Measurements from ENCODE around the gene B3GNT3. TPM values are rescaled to one million over a fixed set of nuclear protein-coding genes. Genes with fewer than 3 reads are reported as not detected.

Gene B3GNT3
- total and polyA plus RNA-seq, 9 of the 15 experiments (the other 6 are each of a cell fraction or from before 2014, with no cell fraction given) = 0.06 to 0.11 (median 0.07) TPM; not detected in 6

DNA sequence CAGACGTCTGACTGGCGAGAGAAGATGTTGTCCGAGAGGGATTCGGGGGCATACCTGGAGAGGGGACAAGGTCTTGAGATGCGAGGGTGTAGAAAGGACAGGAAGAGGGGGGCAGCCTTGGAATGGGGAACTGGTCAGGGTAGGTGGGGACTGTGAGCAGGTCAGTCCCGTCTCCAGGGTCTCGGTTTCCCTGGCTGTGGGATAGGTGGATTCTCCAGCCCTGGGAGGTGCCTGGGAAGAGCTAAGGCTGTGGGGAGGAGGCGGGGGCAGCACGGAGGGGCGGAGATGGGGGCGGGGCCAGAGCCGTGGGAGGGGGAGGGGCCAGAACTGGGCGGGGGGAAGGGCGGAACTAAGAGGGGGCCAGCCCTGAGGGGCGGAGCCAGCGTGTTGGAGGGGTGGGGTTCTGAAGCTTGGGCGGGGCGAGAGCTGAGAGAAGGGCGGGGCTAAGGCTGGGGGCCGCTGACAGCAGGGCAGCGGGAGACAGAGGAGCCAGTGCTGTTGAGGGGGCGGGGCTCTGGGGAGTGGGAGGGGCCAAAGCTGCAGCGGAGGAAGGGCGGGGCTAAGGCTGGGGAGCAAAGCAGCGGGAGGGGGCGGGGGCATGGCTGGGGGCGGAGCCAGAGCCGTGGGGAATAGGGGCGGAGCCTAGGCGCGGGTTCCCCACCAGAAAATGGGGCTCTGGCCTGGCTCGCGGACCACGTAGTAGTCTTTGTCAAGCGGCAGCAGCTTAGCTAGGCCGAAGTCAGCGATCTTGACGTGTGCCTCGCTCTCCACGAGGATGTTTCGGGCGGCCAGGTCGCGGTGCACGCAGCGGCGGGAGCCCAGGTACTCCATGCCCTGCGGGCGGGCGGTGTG is 35.9 kb downstream of the B3GNT3 start (continued):
- TF ChIP-seq, protein P1, sequence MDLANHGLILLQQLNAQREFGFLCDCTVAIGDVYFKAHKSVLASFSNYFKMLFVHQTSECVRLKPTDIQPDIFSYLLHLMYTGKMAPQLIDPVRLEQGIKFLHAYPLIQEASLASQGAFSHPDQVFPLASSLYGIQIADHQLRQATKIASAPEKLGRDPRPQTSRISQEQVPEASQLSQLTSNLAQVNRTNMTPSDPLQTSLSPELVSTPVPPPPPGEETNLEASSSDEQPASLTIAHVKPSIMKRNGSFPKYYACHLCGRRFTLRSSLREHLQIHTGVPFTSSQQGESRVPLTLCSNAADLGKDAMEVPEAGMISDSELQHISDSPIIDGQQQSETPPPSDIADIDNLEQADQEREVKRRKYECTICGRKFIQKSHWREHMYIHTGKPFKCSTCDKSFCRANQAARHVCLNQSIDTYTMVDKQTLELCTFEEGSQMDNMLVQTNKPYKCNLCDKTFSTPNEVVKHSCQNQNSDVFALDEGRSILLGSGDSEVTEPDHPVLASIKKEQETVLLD (IDR thresholded peaks at IDR 0.05) = no peak
- TF ChIP-seq RB1 (IDR thresholded peaks at IDR 0.05; ENCODE audit: low read depth) = no peak
- TF ChIP-seq, protein P2, sequence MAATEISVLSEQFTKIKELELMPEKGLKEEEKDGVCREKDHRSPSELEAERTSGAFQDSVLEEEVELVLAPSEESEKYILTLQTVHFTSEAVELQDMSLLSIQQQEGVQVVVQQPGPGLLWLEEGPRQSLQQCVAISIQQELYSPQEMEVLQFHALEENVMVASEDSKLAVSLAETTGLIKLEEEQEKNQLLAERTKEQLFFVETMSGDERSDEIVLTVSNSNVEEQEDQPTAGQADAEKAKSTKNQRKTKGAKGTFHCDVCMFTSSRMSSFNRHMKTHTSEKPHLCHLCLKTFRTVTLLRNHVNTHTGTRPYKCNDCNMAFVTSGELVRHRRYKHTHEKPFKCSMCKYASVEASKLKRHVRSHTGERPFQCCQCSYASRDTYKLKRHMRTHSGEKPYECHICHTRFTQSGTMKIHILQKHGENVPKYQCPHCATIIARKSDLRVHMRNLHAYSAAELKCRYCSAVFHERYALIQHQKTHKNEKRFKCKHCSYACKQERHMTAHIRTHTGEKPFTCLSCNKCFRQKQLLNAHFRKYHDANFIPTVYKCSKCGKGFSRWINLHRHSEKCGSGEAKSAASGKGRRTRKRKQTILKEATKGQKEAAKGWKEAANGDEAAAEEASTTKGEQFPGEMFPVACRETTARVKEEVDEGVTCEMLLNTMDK (IDR thresholded peaks at IDR 0.05; ENCODE audit: borderline replicate concordance, insufficient read depth, low read depth, low read length, poor library complexity, severe bottlenecking) = no peak
- TF ChIP-seq SMARCE1 (IDR thresholded peaks at IDR 0.05) = no peak
- TF ChIP-seq KDM4B (IDR thresholded peaks at IDR 0.05; ENCODE audit: borderline replicate concordance in 2 of 2, low read depth in 1 of 2) = no peak
- TF ChIP-seq, protein P3, sequence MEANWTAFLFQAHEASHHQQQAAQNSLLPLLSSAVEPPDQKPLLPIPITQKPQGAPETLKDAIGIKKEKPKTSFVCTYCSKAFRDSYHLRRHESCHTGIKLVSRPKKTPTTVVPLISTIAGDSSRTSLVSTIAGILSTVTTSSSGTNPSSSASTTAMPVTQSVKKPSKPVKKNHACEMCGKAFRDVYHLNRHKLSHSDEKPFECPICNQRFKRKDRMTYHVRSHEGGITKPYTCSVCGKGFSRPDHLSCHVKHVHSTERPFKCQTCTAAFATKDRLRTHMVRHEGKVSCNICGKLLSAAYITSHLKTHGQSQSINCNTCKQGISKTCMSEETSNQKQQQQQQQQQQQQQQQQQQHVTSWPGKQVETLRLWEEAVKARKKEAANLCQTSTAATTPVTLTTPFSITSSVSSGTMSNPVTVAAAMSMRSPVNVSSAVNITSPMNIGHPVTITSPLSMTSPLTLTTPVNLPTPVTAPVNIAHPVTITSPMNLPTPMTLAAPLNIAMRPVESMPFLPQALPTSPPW (CRISPR knock-in tag; IDR thresholded peaks at IDR 0.05) = peak; percentile 82
- no peak for TF ChIP-seq ZNF224 (CRISPR knock-in tag; IDR thresholded peaks at IDR 0.05)
- TF ChIP-seq PCBP2 (IDR thresholded peaks at IDR 0.05; ENCODE audit: low read depth, low read length, poor library complexity, severe bottlenecking) = no peak
- TF ChIP-seq MTA2 (IDR thresholded peaks at IDR 0.05; ENCODE audit: low read depth) = no peak
- TF ChIP-seq, protein P4, sequence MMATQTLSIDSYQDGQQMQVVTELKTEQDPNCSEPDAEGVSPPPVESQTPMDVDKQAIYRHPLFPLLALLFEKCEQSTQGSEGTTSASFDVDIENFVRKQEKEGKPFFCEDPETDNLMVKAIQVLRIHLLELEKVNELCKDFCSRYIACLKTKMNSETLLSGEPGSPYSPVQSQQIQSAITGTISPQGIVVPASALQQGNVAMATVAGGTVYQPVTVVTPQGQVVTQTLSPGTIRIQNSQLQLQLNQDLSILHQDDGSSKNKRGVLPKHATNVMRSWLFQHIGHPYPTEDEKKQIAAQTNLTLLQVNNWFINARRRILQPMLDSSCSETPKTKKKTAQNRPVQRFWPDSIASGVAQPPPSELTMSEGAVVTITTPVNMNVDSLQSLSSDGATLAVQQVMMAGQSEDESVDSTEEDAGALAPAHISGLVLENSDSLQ (IDR thresholded peaks at IDR 0.05) = peak; percentile 29; the same call in 1 of the 2 replicates
- no peak for TF ChIP-seq ZC3H4 (CRISPR knock-in tag; IDR thresholded peaks at IDR 0.05; ENCODE audit: borderline replicate concordance)
- TF ChIP-seq, protein P5, sequence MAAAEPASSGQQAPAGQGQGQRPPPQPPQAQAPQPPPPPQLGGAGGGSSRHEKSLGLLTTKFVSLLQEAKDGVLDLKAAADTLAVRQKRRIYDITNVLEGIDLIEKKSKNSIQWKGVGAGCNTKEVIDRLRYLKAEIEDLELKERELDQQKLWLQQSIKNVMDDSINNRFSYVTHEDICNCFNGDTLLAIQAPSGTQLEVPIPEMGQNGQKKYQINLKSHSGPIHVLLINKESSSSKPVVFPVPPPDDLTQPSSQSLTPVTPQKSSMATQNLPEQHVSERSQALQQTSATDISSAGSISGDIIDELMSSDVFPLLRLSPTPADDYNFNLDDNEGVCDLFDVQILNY (CRISPR knock-in tag; IDR thresholded peaks at IDR 0.05) = no peak
- no peak for TF ChIP-seq MTA3 (IDR thresholded peaks at IDR 0.05; ENCODE audit: borderline replicate concordance)
- TF ChIP-seq GATAD2A (IDR thresholded peaks at IDR 0.05) = no peak
- TF ChIP-seq DPF2 (IDR thresholded peaks at IDR 0.05) = no peak
- TF ChIP-seq, protein P6, sequence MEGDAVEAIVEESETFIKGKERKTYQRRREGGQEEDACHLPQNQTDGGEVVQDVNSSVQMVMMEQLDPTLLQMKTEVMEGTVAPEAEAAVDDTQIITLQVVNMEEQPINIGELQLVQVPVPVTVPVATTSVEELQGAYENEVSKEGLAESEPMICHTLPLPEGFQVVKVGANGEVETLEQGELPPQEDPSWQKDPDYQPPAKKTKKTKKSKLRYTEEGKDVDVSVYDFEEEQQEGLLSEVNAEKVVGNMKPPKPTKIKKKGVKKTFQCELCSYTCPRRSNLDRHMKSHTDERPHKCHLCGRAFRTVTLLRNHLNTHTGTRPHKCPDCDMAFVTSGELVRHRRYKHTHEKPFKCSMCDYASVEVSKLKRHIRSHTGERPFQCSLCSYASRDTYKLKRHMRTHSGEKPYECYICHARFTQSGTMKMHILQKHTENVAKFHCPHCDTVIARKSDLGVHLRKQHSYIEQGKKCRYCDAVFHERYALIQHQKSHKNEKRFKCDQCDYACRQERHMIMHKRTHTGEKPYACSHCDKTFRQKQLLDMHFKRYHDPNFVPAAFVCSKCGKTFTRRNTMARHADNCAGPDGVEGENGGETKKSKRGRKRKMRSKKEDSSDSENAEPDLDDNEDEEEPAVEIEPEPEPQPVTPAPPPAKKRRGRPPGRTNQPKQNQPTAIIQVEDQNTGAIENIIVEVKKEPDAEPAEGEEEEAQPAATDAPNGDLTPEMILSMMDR (IDR thresholded peaks at IDR 0.05 in 2 of 3, conservative IDR thresholded peaks at IDR 0.05 in 1 of 3; ENCODE audit: insufficient read depth in 2 of 3, low read depth in 1 of 3, low read length in 3 of 3) = no peak
- peak; percentile 8 to 38; a peak in 2 of 4 replicates for TF ChIP-seq NRF1 (conservative IDR thresholded peaks at IDR 0.05 in 1 of 2, IDR thresholded peaks at IDR 0.05 in 1 of 2)

All from K562 (cell line).